Measurements from ENCODE around the gene KRTAP12-4. TPM values are rescaled to one million over a fixed set of nuclear protein-coding genes. Genes with fewer than 3 reads are reported as not detected.

KRTAP12-4 gene
- total and polyA plus RNA-seq, 9 of the 15 experiments (the other 6 are each of a cell fraction or from before 2014, with no cell fraction given): not detected

GRCh38 chr21:44615466-44615865 lies 39.0 kb downstream of the KRTAP12-4 start:
- Histone ChIP-seq H3K36me3 (ENCODE audit: control insufficient read depth, insufficient read depth, low read length) (no peaks in the 10 kb centered on the region), H3K27me3 (ENCODE audit: control insufficient read depth in 2 of 2, insufficient read depth in 2 of 2, low read length in 2 of 2) (peaks cover 14 to 44% of the 10 kb centered on the region in 2 experiments; a peak in 4 of 5 replicates), H3K4me2 (ENCODE audit: insufficient read depth, low read length) (no peak overlapping the region), H2AFZ (ENCODE audit: low read depth, low read length) (no peak overlapping the region), H3K9me1 (ENCODE audit: control insufficient read depth, insufficient read depth, low read length) (peaks cover 3% of the 10 kb centered on the region), H3K79me2 (ENCODE audit: control insufficient read depth, insufficient read depth, low read length) (no peaks in the 10 kb centered on the region), H3K9me3 (replicated peaks; ENCODE audit: control insufficient read depth, insufficient read depth, low read depth, low read length) (no peaks in the 10 kb centered on the region; the same call in 1 of the 2 replicates), H4K20me1 (replicated peaks; ENCODE audit: control insufficient read depth, insufficient read depth, low read length) (no peaks in the 10 kb centered on the region), H3K27ac (ENCODE audit: extremely low read depth, low read depth, low read length) (no peak overlapping the region), H3K4me1 (replicated peaks in 1 of 2; ENCODE audit: control insufficient read depth in 2 of 2, insufficient read depth in 2 of 2, low read length in 2 of 2) (peaks cover 0 to 10% of the 10 kb centered on the region in 2 experiments; a peak in 2 of 5 replicates), H3K9ac (ENCODE audit: insufficient read depth in 1 of 2, low read depth in 2 of 2, low read length in 2 of 2) (no peak overlapping the region), H3K4me3 (no peak overlapping the region)
- in situ Hi-C loops (cut with MboI): no loop called here
- no TSS peak for BruUV-seq (replicated peaks)
- WGBS (ENCODE audit: insufficient coverage, low coverage, missing lambda C conversion rate): 2% methylated on average over 8 of the region's 8 CpGs
- no peak for ATAC-seq
- ChIA-PET CTCF (ENCODE audit: low intra/inter-chr PET ratio) (no interaction called here), POLR2A (interaction anchor here (0.6 to 0.8 kb wide), 2 partner anchors 11 to 232 kb away, joined by 3 read pairs; no protein-coding TSS in a partner anchor)
- intact Hi-C loops (cut with micrococcal nuclease): no loop called here
- TF ChIP-seq ZNF785 (CRISPR knock-in tag; IDR thresholded peaks at IDR 0.05) (no peak), SP1 (CRISPR knock-in tag; IDR thresholded peaks at IDR 0.05) (no peak), HMGXB4 (CRISPR knock-in tag; IDR thresholded peaks at IDR 0.05) (no peak)
- FAIRE-seq: no peak
- no peak for DNase-seq (ENCODE audit: extremely low read depth in 1 of 4, low spot score in 3 of 4)

- Histone ChIP-seq H3K9me1 (ENCODE audit: control insufficient read depth, insufficient read depth, low read length) (peaks cover 3% of the 10 kb centered on the region), H2AFZ (ENCODE audit: low read depth, low read length) (no peak overlapping the region), H3K9me3 (replicated peaks; ENCODE audit: control insufficient read depth, insufficient read depth, low read depth, low read length) (no peaks in the 10 kb centered on the region; the same call in 1 of the 2 replicates), H3K27ac (ENCODE audit: extremely low read depth, low read depth, low read length) (no peak overlapping the region), H3K36me3 (ENCODE audit: control insufficient read depth, insufficient read depth, low read length) (no peaks in the 10 kb centered on the region), H3K9ac (ENCODE audit: insufficient read depth in 1 of 2, low read depth in 2 of 2, low read length in 2 of 2) (no peak overlapping the region), H3K4me3 (no peak overlapping the region), H3K4me1 (replicated peaks in 1 of 2; ENCODE audit: control insufficient read depth in 2 of 2, insufficient read depth in 2 of 2, low read length in 2 of 2) (peaks cover 0 to 10% of the 10 kb centered on the region in 2 experiments; a peak in 2 of 5 replicates), H3K27me3 (ENCODE audit: control insufficient read depth in 2 of 2, insufficient read depth in 2 of 2, low read length in 2 of 2) (peaks cover 14 to 44% of the 10 kb centered on the region in 2 experiments; a peak in 4 of 5 replicates), H4K20me1 (replicated peaks; ENCODE audit: control insufficient read depth, insufficient read depth, low read length) (no peaks in the 10 kb centered on the region), H3K79me2 (ENCODE audit: control insufficient read depth, insufficient read depth, low read length) (no peaks in the 10 kb centered on the region), H3K4me2 (ENCODE audit: insufficient read depth, low read length) (no peak overlapping the region)
- DNase-seq (ENCODE audit: extremely low read depth in 1 of 4, low spot score in 3 of 4) (no peak), FAIRE-seq (no peak), ATAC-seq (no peak)
- no TSS peak for BruUV-seq (replicated peaks)
- intact Hi-C loops (cut with micrococcal nuclease): no loop called here
- CTCF ChIA-PET (ENCODE audit: low intra/inter-chr PET ratio): no interaction called here
- in situ Hi-C loops (cut with MboI): no loop called here
- WGBS (ENCODE audit: insufficient coverage, low coverage, missing lambda C conversion rate): under 1% methylated on average over 28 of the region's 28 CpGs
- POLR2A ChIA-PET: interaction anchor here (0.6 to 0.8 kb wide), 2 partner anchors 11 to 232 kb away, joined by 3 read pairs; no protein-coding TSS in a partner anchor
- TF ChIP-seq ETV6 (IDR thresholded peaks at IDR 0.05; ENCODE audit: borderline replicate concordance in 1 of 2, low read depth in 2 of 2, low read length in 1 of 2) (no peak), ETV6 (CRISPR knock-in tag; IDR thresholded peaks at IDR 0.05; ENCODE audit: borderline replicate concordance) (no peak), ZNF668 (CRISPR knock-in tag; IDR thresholded peaks at IDR 0.05) (no peak), LCOR (CRISPR knock-in tag; IDR thresholded peaks at IDR 0.05) (no peak), ZNF232 (CRISPR knock-in tag; IDR thresholded peaks at IDR 0.05) (no peak), E4F1 (CRISPR knock-in tag; IDR thresholded peaks at IDR 0.05; ENCODE audit: borderline replicate concordance) (no peak), RAD51 (IDR thresholded peaks at IDR 0.05; ENCODE audit: borderline replicate concordance, low read depth) (no peak), ZNF354B (CRISPR knock-in tag; IDR thresholded peaks at IDR 0.05) (no peak), STAT5B (CRISPR knock-in tag; IDR thresholded peaks at IDR 0.05) (no peak), BMI1 (IDR thresholded peaks at IDR 0.05; ENCODE audit: low read length) (no peak)
Observed at GRCh38 chr21:44614961-44615391, 39.5 kb downstream of the KRTAP12-4 start.
